GM19351 (cell line): ENCODE data around the gene OTOP3.
"Not testable (repeated sequence)": the region's sequence is repeated elsewhere in the genome, so short reads cannot be mapped to it uniquely, and the experiment has no call there.

Experiments
- ATAC-seq: cut with Tn5 transposase; IDR thresholded peaks from one replicate; pipeline ENCODE4 v1.9.1; 2021; ENCODE audit warnings: mild to moderate bottlenecking, moderate library complexity; ENCODE audit not compliant: unreplicated experiment

The OTOP3 gene

DNA sequence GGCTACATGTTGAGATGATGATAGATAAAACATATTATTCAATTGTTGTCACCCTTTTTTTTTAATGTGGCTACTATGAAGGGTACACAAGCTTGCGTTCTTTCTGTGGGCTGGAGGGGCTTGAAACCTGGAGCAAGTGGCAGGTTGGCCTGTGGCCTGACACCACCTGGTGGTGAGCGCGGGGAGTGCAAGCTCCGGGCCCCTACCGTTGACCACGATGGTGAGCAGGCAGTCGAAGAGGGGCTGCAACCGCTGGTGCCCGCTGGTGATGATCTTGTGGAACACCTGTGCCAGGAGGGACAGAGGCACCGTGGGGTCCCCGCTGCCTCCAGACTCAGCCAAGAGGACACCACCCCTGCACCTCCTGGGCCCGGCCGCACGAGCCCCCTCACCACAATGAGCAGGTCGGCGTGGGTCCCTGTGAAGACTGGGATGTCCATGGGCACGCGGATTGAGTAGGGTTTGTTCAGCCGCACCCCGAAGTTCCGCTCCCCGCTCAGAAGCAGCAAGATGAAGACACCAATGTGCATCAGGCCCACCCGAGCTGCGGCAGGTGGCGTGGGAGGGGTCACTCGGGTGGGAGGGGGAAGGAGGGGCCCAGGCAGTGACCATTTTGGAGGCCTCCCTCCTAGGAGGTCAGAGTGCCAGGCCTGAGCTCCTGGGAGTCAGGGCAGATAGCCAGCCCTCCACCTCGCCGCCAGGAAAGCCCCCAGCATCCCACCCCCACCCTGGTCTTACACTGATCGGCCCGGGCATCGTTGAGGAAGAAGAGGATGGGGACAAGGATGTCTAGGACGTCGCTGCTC, 22.4 kb downstream of the OTOP3 start:
- ATAC-seq: no peak

GRCh38 chr17:74959826-74960515, 24.3 kb downstream of the OTOP3 start:
- ATAC-seq: no peak

DNA sequence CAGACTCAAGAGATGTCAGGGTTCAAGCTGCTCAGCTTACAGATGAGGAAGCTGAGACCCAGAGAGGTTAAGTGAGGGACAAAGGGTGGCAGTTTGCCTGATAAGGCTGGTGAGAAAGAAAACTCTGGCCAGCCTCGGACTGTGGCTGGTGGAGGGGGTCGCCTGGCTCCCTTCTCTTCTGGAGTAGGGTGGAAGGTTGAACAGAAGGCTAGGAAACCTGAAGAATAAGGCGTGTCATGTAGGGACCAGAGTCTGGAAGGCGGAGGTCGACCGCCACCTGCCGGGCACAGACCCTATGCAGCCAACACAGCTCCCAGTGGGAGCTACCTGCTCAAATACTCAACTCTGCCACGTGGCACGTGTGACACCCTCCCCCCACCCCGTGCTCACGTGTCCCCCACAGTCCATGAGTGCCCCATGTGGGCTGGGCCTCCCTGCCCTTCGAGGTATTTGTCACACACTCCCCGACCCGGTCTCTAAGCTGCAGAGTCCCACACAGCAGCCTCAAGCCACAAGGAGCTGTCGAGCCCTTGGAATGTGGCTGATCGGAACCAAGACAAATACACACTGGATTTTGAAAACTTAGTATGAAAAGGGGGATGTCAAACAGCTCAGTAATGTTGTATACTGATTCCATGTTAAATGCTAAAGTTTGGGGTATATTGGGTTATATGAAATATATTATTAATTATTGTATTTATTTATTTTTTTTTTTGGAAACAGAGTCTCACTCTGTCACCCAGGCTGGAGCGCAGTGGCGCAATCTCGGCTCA, 25.1 kb downstream of the OTOP3 start:
- peak; percentile 68 for ATAC-seq

GRCh38 chr17:74961657-74962350, 26.1 kb downstream of the OTOP3 start:
- ATAC-seq: no peak

- no peak for ATAC-seq
These were observed 27.1 kb downstream of the OTOP3 start for GRCh38 chr17:74962622-74963394.

- ATAC-seq: no peak
These were observed 28.0 kb downstream of the OTOP3 start for GRCh38 chr17:74963656-74964055.

DNA sequence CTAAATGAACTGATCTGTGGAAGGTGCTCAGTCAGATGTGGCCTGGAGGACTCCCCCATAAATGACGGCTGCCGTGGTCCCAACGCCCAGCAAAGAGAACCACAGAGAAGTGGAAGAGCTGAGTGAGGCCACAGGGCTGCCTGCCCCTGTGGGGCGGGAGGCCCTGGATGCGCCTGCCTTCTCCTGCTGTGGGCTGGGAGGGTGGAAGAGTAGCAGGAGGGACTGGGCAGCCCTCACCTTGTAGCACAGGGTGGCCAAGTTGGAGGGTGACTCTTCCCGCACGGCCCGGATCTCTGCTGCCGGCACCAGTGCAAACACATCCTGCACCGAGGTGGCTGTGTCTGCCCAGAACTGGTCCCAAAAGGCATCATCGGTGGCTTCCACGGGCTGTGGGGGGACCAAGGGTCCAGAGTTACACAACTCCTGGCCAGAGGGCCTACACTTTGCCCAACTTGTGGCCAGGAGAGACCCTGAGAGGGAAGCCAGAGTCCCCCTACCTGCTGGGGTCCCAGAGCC, 28.6 kb downstream of the OTOP3 start:
- ATAC-seq: no peak

- ATAC-seq: no peak
These were observed 29.4 kb downstream of the OTOP3 start for GRCh38 chr17:74964988-74965622.

- ATAC-seq: no peak
These were observed 32.7 kb downstream of the OTOP3 start for GRCh38 chr17:74968361-74968780.

DNA sequence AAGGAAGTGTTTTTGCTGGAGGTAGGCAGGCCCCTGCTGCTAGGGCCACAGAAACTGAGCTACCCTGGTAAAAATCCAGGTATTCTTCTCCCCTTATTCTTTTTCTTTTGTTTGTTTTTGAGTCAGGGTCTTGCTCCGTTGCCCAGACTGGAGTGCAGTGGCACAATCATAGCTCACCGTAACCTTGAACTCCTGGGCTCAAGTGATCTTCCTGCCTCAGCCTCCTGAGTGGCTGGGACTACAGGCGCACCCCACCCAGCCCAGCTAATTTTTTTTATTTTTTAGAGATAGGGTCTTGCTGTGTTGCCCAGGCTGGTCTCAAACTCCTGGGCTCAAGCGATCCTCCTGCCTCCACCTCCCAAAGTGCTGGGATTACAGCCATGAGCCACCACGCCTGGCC, 33.8 kb downstream of the OTOP3 start:
- ATAC-seq: not testable (repeated sequence)

DNA sequence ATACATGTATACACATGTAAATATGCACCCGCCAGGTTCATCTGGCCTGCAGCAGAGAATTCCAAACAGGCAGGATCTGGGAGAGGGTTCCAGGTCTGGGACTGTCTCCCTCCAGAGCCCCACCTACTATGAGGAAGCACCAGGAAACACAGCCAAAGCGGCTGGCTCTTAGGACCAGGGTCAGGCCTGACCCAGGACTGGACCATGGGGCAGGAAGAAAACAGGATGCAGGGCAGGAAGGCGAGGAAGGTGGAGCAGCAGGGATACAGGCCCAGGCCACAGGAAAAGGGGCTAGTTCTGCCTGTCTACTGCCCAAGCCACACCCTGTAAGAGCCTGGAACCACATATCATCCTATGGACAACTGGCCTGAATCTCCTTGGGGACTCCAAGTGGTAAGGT, 34.7 kb downstream of the OTOP3 start:
- ATAC-seq: no peak

DNA sequence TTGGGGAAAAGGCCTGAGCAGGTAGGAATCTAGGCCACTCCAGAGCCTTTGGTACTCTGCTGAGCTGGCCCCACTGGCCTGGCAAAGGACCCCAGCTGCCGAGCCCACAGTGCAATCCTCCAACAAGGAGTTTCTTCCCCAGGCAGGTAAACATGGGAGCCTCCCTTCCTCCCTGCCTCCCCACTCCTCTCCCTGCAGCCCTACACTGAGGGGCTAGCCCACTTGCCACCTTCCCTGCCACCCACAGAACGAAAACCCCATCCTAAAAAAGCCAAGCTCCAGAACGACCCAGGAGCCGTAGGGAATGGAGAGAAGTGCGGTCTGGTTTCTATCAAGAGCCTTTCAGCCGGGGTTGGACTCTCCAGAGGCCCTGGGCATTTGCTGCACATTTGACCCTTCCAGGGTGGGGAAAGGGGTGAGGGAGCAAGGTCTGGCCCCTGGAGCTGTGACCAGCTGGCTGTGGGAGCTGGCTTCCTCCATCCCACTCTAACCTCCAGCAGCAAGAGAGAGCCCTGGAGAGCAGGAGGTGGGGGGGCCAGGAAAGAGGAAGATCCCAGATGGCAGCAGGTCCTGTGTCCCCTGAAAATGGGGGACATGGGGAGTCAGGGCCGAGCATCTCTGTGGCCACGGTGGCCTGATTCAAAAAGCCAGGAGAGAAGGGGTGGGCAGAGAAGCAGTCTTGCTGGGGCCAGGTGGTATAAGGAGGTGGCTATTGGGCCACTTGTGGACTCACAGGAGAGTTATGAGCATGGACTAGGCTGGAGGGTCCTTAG, 35.6 kb downstream of the OTOP3 start:
- no peak for ATAC-seq

DNA sequence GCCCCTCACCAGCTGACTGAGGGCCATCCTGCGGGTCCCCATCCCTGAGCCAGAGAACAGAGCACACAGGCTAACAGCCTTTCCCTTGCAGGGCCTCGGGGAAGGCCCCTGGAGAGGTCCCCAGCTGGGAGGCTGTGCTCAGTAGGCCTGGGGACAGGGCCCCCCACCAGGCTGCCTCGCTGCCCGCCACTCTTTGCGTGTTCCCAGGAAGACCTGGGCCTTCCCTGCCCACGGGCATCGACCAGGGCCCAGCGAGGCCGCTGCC, 36.1 kb downstream of the OTOP3 start:
- no peak for ATAC-seq

DNA sequence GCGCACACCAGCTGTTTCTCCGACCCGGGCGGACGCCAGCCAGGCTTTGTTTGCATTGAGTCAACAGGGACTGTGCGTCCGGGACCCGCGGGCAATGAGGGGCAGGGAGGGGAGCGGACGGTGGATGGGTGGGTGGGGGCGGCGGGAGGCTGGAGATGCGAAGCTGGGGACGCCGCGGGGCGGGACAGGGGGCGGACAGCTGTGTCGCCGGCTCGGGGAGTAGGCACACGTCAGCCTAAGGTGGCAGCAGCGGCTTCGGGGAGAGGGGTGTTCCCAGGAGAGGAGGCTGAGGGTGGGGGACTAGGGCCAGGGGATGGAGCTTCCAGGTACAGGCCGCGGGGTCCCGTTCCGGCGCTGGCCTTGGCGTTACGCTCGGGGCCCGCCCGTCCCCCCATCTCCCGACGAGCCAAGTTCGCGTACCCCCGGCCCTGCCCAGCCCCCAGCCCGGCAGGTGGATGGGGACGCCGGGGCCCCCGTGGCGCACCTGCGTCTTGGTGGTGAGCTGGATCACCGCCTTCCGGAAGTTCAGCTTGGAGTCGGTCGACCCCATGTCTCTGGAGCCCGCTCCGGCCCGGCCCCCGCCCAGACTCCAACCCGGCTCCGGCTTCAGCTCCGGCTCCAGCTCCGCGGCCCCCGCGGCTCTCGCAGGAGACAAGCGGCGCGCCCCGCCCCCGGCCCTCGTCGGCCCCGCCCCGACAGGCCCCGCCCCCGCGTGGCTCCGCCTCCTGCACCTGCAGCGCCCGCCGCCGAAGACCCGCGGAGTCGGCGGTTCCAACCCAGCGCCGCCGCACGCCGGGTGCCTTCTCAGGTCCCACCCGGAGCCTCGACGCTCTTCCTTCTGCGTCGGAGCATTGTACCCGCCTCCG, 36.6 kb downstream of the OTOP3 start, which contains the start of gene HID1:
Gene HID1 (minus strand): TSS at position 653 of the 866 bp plus-strand sequence. CDS start 103 bp downstream, at position 550.
- no peak for ATAC-seq

DNA sequence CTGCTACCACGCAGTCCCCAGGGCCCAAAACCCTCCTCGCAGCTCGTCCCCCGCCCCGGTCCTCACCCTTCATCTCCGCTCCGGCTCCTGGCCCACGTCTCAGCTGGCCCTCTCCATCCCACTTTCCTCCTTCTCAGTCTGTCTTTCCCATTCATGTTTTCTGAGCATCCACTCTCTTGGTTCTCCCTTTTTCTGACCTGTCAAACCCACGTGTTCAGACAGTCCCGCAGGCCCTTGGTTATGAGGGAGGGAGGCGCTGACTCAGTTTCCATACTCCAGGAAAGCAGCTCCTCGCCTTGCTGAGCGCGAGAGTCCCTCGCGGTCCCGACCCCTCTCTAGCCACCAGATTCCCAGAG, 37.3 kb downstream of the OTOP3 start:
- ATAC-seq: no peak

DNA sequence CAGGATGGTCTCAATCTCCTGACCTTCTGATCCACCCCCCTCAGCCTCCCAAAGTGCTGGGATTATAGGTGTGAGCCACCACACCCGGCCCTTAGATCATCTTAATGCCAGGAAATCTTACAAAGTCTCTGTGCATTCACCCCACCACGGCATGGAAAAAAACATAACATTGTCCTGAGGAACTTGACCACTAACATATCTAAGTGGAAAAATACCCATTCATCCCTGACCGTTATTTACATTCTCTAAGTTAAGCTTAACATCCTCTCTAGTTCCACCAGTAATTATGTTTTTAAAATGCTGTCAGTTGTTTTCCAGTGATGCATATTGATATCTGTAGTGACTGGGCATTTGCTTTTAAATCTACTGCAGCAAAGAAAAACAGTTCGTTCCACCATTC, 40.2 kb downstream of the OTOP3 start:
- ATAC-seq: no peak

DNA sequence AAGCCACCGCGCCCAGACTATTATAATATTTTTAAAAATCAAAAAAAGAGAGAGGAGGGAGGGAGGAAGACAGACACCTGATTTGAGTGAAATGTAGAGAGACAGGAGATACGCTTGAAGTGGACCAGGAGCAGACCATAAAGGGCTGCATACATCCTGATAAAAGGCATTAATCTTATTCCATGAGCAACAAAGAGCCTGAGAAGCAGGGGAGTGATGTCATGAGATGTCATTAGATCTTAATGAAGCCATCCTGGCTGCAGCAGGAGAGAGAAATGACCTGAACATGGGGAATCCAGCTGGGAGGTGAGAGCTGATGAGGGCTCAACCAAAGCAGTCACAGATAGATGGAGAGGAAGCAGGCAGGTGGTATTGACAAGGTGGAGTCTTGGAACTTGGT, 42.1 kb downstream of the OTOP3 start:
- no peak for ATAC-seq

GRCh38 chr17:74978240-74978639, 42.5 kb downstream of the OTOP3 start:
- ATAC-seq: no peak
